HG02678 (cell line): ENCODE data around the gene THOC2.
"Not testable (repeated sequence)": the region's sequence is repeated elsewhere in the genome, so short reads cannot be mapped to it uniquely, and the experiment has no call there.

Experiments used
- ATAC-seq: cut with Tn5 transposase; IDR thresholded peaks from one replicate; pipeline ENCODE4 v1.9.1; 2021; ENCODE audit warnings: mild to moderate bottlenecking, moderate library complexity; ENCODE audit not compliant: unreplicated experiment

The THOC2 gene

DNA sequence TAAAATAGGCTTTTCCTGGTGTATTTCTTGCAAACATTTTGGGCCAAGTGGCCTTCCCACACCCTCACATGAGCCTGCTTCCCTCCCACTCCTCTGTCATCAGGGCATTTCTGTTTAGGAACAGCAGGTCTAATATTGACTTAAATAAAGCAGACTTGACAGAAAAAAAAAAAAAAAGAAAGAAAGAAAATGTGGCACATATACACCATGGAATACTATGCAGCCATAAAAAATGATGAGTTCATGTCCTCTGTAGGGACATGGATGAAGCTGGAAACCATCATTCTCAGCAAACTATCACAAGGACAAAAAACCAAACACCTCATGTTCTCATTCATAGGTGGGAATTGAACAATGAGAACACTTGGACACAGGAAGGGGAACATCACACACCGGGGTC lies 2.3 kb upstream of the THOC2 start:
- not testable (repeated sequence) for ATAC-seq

DNA sequence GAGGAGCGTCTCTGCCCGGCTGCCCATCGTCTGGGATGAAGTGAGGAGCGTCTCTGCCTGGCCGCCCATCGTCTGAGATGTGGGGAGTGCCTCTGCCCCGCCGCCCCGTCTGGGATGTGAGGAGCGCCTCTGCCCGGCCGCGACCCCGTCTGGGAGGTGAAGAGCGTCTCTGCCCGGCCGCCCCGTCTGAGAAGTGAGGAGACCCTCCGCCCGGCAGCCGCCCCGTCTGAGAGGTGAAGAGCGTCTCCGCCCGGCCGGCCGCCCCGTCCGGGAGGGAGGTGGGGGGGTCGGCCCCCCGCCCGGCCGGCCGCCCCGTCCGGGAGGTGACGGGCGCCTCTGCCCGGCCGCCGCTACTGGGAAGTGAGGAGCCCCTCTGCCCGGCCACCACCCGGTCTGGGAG lies 1.2 kb upstream of the THOC2 start:
- not testable (repeated sequence) for ATAC-seq

DNA sequence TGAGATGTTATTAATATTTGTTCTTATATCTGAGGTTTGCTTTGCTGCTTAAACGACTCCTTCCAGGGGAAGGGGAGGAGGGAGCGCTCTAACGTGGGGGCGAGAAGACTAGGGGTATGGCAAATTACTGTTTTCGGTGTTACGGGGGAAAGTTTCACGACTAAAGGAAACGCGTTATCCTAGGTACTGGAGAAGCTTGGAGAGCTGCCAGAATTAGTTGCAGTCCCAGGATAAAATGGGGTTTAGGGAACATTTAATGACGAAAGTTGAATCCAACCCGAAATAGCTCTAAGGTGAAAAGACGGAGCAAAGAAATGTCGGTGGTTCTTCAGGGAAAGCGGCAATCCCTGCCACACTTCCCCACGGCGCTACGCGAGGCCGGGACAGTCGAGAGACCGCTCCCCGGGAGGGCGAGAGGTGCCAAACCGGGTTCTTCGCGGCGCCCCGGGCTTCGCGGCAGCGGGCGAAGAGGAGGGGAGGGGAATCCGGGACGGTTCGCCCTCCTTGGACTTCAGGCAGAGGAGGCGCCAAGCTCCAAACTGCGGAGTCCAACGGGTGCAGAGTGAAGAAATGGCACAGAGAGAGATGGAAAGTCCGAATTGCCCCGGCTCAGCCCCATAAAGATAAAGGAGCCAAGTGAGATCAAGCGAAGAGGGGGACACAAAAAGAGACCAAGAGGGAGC lies 724 bp downstream of the THOC2 start:
- ATAC-seq: no peak

DNA sequence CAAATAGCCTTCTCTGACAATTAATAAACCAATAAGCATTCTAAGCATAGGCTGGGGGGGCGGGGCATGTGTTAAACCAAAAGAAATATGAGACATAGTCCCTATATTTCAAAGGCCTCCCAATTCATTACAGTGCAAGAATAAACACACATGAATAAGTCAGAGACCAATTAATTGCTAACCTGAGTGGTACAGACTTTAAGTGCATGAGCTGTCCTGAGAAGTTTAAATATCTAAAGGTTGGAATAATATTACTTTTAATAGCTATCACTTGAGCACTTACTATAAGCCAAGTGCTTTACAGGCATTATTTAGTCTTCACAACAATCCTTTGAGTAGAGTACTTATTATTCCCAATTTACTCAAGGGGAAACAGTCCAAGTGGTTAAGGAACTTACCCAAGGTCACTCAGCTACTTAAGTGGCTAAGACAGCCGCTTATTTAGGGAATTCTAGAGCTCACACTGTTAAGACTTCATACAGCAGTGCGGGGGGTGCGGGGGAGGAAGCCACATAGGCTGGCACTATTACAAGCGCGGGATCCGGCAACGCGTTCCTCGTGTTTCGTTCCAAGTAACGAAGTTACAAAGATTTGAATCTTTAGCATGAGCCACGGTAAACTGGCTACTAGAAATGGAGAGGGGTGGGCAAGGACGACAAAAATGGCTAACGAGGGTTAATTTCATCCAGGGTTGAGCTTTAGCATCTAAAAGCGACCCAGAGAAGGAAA lies 1.4 kb downstream of the THOC2 start:
- ATAC-seq: no peak

DNA sequence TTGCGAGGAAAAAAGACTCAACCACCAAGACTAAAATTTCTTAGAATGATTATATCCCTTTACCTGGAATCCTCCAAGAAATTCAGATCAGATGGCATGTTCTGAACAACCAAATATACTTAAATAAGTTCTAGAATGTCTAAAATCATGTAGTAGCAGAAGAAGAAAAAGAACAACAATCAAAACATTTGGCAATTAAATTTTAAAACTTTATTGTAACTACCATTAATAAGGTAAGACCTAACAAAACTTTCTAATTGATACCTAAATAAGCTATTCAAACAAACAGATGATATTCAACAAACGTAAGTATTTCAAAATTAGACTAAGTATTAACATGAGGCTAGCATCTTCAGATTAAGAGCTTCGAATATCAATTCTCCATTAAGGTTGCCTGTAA lies 4.3 kb downstream of the THOC2 start:
- ATAC-seq: no peak

DNA sequence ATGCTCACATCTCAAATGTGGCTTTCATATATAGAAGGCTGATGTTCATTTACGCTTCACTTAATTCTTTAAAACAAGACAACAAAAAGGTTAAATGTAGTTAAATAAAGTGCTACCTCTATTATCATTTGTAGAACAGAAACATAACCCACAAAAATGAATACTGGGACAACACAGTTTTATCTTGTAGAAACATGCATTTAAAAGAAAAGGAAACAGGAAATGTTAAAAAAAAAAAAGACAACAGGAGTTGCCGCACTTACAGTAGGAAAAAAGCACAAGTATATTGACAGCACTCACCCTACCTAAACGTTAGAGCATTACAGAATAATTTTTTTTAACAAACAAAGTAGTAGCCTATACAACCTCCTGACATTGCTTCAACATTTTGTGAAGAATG lies 4.8 kb downstream of the THOC2 start:
- ATAC-seq: no peak

DNA sequence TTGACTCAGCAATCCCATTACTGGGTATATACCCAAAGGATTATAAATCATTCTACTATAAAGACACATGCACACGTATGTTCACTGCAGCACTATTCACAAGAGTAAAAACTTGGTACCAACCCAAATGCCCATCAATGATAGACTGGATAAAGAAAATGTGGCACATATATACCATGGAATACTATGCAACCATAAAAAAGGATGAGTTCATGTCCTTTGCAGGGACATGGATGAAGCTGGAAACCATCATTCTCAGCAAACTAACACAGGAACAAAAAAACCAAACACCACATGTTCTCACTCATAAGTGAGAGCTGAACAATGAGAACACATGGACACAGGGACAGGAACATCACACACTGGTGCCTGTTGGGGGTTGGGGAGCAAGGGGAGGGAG lies 10.7 kb downstream of the THOC2 start:
- not testable (repeated sequence) for ATAC-seq

DNA sequence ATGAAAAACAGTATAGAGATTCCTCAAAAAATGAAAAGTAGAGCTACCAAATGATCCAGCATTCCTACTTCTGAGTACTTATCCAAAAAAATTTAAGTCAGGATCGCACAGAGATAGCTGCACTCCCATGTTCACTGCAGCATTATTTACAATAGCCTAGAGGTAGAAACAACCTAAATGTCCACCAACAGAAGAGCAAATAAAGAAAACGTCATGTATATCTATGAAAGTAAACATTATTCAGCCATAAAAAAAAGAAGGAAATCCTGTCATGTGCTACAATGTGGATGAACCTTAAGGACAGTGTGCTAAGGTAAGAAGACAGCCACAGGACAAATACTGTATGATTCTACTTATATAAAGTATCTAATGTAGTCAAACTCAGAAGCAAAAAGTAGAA lies 12.4 kb downstream of the THOC2 start:
- no peak for ATAC-seq

DNA sequence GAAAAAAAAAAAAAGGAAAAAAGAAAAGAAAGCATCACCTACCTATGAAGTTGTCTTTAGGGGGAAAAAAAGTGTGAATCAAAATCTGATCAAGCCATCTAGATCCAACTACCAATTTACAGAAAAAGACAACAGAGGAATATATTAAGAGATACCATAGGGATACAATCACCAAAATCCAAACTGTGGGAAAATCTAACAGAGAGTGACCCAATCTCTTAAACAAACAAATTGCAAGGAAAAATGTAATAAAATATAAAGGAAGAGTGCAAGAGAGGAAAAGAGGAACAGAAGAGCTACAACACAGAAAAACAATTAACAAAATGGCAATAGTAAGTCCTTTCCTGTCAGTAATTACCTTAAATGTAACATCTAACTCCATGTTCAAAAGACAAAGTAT lies 19.0 kb downstream of the THOC2 start:
- ATAC-seq: no peak

DNA sequence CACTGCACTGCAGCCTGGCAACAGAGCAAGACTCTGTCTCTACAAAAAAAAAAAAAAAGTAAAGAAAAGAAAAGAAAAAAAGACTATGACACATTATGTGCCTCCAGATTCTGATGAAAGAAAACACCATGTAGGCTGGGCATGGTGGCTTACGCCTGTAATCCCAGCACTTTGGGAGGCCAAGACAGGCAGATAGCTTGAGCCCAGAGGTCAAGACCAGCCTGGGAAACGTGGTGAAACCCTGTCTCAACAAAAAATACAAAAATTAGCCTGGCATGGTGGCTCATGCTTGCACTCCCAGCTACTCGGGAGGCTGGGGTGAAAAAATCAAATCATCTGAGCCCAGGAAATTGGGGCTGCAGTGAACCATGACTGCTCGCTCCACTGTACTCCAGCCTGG lies 19.4 kb downstream of the THOC2 start:
- ATAC-seq: no peak

DNA sequence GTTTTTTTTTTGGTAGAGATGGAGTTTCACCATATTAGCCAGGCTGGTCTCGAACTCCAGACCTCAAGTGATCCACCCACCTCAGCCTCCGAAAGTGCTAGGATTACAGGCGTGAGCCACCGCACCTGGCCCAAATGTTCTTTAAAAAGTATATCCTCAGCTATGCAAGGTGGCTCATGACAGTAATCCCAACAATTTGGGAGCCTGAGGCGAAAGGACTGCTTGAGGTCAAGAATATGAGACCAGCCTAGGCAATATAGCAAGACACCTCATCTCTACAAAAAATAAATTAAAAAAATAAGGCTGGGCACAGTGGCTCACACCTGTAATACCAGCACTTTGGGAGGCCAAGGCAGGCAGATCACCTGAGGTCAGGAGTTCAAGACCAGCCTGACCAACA lies 21.7 kb downstream of the THOC2 start:
- ATAC-seq: not testable (repeated sequence)

DNA sequence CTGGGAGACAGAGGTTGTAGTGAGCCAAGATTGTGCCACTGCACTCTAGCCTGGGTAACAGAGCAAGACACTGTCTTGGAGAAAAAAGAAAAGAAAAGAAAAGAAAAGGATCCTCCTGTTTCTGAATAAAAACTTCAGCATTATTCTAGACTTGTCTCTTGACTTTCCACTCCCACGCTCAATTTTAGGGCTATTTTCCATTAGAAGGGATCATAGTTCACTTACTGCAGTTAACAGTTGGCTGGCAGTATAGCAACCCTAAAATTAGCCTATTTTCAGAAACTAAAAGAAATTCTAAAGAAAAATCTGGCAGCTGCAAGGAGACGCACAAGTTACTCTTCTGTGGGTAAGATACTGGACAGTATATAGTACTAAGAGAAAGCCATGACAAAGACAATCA lies 28.1 kb downstream of the THOC2 start:
- no peak for ATAC-seq

DNA sequence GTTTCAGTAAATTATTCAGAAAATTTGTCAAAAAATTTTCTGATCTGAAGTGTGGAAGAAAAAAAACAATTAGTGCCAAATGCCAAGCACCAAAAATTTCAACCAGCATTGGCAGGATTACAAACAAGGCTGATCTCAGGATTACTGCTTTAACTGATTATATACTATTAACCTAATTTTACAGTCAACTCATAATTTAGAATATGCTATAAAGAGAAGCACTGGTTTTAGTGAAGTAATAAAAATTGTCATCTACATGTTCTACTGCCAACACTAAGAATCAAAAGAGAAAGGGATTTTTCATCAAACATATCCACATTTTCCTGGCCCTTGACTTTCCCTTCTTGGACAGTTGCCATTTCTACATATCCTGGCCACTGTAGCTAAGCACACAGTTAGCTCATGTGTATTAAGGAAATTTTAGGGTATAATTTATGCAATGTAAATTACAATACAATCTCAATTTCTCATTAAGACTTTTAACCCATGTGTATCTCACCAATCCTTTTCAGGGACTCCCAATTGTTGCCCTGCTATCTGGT lies 33.8 kb downstream of the THOC2 start:
- ATAC-seq: no peak

DNA sequence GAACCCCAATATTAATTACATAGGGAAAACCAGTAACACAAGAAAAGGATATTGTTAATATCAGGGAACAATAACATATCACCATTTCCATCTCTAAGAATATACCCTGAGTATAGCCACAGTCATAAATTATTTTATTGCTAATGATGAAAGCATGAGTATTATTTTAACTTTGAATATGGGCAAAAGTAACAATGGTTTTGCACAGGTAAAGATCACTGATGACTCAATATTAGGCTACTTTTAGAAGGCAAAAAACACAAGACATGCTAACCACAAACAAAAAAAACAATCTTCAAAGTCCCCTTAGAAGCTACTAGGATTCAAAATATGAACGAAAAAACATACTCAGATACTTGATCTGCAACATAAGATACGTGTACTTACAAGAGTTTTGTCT lies 36.5 kb downstream of the THOC2 start:
- ATAC-seq: no peak

DNA sequence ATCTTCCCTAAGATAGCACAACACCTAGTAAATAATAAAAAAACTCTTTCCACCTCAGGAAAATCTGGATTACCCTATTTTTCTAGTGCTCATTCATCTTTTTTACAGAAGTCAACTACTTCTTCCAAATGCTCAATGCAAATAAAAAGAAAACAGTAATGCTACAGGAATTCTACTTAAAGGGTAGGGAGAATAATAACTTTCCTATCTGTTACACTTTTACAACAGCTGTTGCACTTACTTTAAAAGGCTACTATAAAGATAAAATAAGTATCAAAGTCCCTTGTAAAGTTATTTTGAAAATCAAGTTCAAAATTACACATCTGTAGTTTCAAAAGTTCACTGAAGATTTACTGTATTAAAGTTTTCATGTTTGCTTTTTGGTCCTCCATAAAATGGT lies 37.6 kb downstream of the THOC2 start:
- no peak for ATAC-seq

DNA sequence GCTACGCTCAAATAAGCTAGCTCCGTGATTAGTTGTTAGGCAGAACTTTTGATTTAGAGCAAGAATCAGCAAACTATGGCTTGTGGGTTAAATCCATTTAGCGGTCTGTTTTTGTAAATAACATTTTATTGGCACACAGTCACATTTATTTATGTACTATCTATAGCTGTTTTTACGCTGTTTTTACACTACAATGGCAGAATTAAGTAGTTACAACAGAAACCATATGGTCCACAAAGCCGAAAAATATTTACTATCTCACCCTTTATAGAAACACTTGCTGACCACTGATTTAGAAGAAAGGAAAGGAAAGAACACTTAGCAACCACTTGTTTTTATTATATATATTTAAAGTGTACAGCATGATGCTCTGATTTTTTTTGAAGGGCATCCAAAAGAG lies 41.1 kb downstream of the THOC2 start:
- ATAC-seq: no peak

DNA sequence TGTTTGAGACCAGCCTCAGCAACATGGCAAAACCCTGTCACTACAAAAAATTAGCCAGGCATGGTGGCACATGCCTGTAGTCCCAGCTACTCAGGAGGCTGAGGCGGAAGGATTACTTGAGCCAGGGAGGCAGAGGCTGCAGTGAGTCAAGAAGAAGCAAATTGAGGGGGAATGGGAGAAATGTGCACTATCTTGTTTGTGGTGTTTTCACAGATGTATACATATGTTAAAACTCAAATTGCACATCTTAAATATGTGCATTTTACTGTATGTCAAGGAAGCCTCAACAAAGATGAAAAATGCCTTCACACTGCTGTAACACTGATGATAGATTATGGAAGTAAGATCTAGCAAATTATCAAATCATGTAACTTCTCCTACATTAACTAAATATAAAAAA lies 44.3 kb downstream of the THOC2 start:
- ATAC-seq: no peak

DNA sequence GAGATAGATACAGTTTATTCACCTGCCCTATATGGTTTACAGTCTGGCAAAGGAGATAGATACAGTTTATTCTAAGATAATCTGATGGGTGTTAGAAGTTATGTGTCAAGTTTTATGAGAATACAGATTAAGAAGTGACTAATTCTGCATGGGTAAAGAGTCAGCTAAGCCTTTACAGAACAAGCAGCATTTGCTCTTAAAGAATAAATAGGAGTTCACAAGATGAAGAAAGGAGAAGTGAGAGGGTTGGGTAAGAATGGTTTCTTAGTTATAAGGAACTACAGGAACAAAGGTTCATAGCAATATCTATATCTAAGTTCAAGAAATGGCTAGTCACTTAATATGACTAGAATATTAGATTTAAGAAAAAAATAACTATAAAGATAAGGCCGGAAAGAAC lies 47.6 kb downstream of the THOC2 start:
- ATAC-seq: no peak

DNA sequence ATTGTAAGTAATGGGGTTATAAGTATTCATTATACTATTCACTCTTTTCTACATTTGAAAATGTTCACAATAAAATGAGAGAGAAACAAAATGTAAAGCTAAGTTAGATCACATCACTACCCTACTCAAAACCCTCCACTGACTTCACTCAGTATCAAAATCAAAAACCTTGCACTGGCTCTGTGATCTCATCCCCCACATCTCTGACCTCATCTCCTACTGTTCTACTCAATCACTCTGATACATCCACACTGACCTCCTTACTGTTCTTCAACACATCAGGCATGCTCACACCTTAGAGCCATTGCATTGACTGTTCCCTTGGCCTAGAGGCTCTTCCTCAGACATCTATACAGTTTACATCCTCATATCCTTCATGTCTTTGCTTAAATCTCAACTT lies 50.7 kb downstream of the THOC2 start:
- ATAC-seq: no peak

DNA sequence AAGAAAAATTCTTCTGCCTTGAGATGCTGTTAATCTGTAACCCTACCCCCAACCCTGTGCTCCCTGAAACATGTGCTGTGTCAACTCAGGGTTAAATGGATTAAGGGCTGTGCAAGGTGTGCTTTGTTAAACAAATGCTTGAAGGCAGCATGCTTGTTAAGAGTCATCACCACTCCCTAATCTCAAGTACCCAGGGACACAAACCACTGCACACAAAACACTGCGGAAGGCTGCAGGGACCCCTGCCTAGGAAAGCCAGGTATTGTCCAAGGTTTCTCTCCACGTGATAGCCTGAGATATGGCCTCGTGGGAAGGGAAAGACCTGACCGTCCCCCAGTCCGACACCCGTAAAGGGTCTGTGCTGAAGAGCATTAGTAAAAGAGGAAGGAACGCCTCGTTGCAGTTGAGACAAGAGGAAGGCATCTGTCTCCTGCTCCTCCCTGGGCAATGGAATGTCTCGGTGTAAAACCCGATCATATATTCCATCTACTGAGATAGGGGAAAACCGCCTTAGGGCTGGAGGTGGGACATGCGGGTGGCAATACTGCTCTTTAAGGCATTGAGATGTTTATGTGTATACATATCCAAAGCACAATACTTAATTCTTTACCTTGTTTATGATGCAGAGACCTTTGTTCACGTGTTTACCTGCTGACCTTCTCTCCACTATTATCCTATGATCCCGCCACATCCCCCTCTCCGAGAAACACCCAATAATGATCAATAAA lies 53.0 kb downstream of the THOC2 start:
- ATAC-seq: not testable (repeated sequence)

DNA sequence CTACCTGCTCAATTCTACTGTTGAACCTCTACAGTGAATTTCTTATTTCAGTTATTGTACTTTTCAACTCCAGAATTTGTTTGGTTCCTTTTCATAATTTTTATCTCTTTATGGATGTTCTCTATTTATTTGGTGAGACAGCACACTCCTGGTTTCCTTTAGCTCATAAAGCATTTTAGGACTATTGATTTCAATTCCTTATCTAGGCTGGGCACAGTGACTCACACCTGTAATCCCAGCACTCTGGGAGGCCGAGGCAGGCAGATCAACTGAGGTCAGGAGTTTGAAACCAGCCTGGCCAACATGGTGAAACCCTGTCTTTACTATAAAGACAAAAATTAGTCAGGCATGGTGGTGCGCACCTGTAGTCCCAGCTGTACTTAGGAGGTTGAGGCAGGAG lies 57.7 kb downstream of the THOC2 start:
- ATAC-seq: no peak

DNA sequence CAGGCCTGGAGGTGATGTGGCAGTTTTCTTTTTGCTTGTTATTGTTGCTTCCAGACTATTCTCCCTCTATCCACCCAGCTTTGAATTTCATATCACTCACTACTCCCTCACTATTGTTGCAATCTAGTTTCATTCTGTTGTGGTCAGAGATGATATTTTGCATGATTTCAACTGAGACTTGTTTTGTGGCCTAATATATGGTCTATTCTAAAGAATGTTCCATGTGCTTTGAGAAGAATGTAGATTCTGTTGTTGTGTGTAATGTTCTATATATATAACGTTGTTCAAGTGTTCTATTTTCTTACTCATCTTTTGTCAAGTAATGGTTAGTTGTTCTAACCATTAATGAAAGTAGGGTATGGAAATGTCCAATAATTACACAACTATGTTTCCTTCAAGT lies 59.0 kb downstream of the THOC2 start:
- ATAC-seq: no peak
